HG02759 (cell line): ENCODE measurements around the gene TSPO.

Experiments used
- ATAC-seq: cut with Tn5 transposase; IDR thresholded peaks from one replicate; pipeline ENCODE4 v1.9.1; 2021; ENCODE audit warnings: mild to moderate bottlenecking, moderate library complexity; ENCODE audit not compliant: unreplicated experiment

TSPO gene

GRCh38 chr22:43157874-43158546 is 6.7 kb downstream of the TSPO start:
- ATAC-seq, result no peak

GRCh38 chr22:43158778-43159483 is 7.6 kb downstream of the TSPO start:
- no peak for ATAC-seq

GRCh38 chr22:43159484-43160178 is 8.3 kb downstream of the TSPO start:
- no peak for ATAC-seq

- no peak for ATAC-seq
Observed at GRCh38 chr22:43160497-43161126, 9.3 kb downstream of the TSPO start.

GRCh38 chr22:43162412-43163150 is 11.2 kb downstream of the TSPO start:
- ATAC-seq, result no peak

GRCh38 chr22:43163241-43163795 is 12.0 kb downstream of the TSPO start:
- ATAC-seq, result no peak

- no peak for ATAC-seq
Observed at GRCh38 chr22:43164636-43165035, 13.3 kb downstream of the TSPO start.

GRCh38 chr22:43166132-43166930 is 15.0 kb downstream of the TSPO start:
- no peak for ATAC-seq

- no peak for ATAC-seq
Observed at GRCh38 chr22:43167001-43167589, 15.7 kb downstream of the TSPO start.

GRCh38 chr22:43168471-43169309 is 17.3 kb downstream of the TSPO start:
- no peak for ATAC-seq

- ATAC-seq, result no peak
Observed at GRCh38 chr22:43169310-43170130, 18.2 kb downstream of the TSPO start.

- ATAC-seq, result no peak
Observed at GRCh38 chr22:43170131-43170480, 18.7 kb downstream of the TSPO start.

GRCh38 chr22:43171019-43171491 is 19.7 kb downstream of the TSPO start:
- ATAC-seq, result no peak

GRCh38 chr22:43171607-43172006 is 20.2 kb downstream of the TSPO start:
- no peak for ATAC-seq

- no peak for ATAC-seq
Observed at GRCh38 chr22:43172191-43172590, 20.8 kb downstream of the TSPO start.

- no peak for ATAC-seq
Observed at GRCh38 chr22:43173566-43173965, 22.2 kb downstream of the TSPO start.

GRCh38 chr22:43173976-43174720 is 22.8 kb downstream of the TSPO start:
- ATAC-seq, result no peak
